Mesenchymal stem cell (in vitro differentiated cells and primary cell): Measurements from ENCODE around the gene DHRS7C.

Experiments
- DNase-seq: peaks from one replicate; pipeline ENCODE4 v3.0.0-alpha.2; 2013
- H2AFZ ChIP-seq: one replicate; pipeline ENCODE4 v1.6.1; 2013; ENCODE audit warnings: low read depth, mild to moderate bottlenecking, control low read depth, inconsistent platforms, low read length, moderate library complexity
- H2AK5ac ChIP-seq: 2 replicates; pipeline ENCODE4 v1.6.1; 2013; ENCODE audit warnings: low read length, moderate library complexity, mild to moderate bottlenecking, inconsistent platforms; ENCODE audit not compliant: severe bottlenecking
- H2BK120ac ChIP-seq: one replicate; pipeline ENCODE4 v1.6.1; 2013; ENCODE audit warnings: low read depth, mild to moderate bottlenecking, inconsistent platforms, low read length, moderate library complexity
- H2BK12ac ChIP-seq, 2 experiments: one replicate each; pipeline ENCODE4 v1.6.1; 2013; ENCODE audit warnings: inconsistent platforms in 2 of 2, low read length in 2 of 2, mild to moderate bottlenecking in 2 of 2, moderate library complexity in 2 of 2, control low read depth in 1 of 2
- H2BK15ac ChIP-seq: one replicate; pipeline ENCODE4 v1.6.1; 2013; ENCODE audit warnings: mild to moderate bottlenecking, low read depth, inconsistent platforms; ENCODE audit not compliant: poor library complexity, severe bottlenecking
- H2BK5ac ChIP-seq: 2 replicates; pipeline ENCODE4 v1.6.1; 2013; ENCODE audit warnings: low read depth, mild to moderate bottlenecking, low read length, control low read depth, inconsistent platforms; ENCODE audit not compliant: poor library complexity, severe bottlenecking
- H3K14ac ChIP-seq, 2 experiments: one replicate each; pipeline ENCODE4 v1.6.1; 2013; ENCODE audit warnings: inconsistent platforms in 2 of 2, low read length in 2 of 2, control low read depth in 1 of 2, mild to moderate bottlenecking in 1 of 2, moderate library complexity in 1 of 2
- H3K18ac ChIP-seq, 2 experiments: one replicate each; pipeline ENCODE4 v1.6.1; 2013; ENCODE audit warnings: inconsistent platforms in 2 of 2, low read length in 2 of 2, control low read depth in 1 of 2, low read depth in 1 of 2, mild to moderate bottlenecking in 1 of 2
- H3K23ac ChIP-seq, 2 experiments: one replicate each; pipeline ENCODE4 v1.6.1; 2013; ENCODE audit warnings: inconsistent platforms in 2 of 2, low read length in 2 of 2, mild to moderate bottlenecking in 2 of 2, moderate library complexity in 2 of 2, control low read depth in 1 of 2
- H3K27ac ChIP-seq: 2 replicates; pipeline ENCODE4 v1.5.1; 2013; ENCODE audit warnings: mild to moderate bottlenecking, moderate library complexity, low read length, control low read depth, inconsistent platforms; ENCODE audit not compliant: poor library complexity, severe bottlenecking
- H3K27me3 ChIP-seq, 2 experiments: 2 replicates each; pipeline versions ENCODE4 v1.6.1 to v1.7.0; 2013; ENCODE audit warnings: low read length in 2 of 2, mild to moderate bottlenecking in 2 of 2, moderate library complexity in 2 of 2, control low read depth in 1 of 2, inconsistent platforms in 1 of 2; ENCODE audit not compliant: control insufficient read depth in 1 of 2, insufficient read depth in 1 of 2
- H3K36me3 ChIP-seq, 2 experiments: 2 replicates each; pipeline versions ENCODE4 v1.6.1 to v1.7.0; 2013; ENCODE audit warnings: low read length in 2 of 2, control low read depth in 1 of 2, inconsistent platforms in 1 of 2, low read depth in 1 of 2, mild to moderate bottlenecking in 1 of 2; ENCODE audit not compliant: insufficient read depth in 2 of 2, control insufficient read depth in 1 of 2
- H3K4ac ChIP-seq, 2 experiments: one replicate each; pipeline ENCODE4 v1.6.1; 2013; ENCODE audit warnings: inconsistent platforms in 2 of 2, low read length in 2 of 2, mild to moderate bottlenecking in 2 of 2, moderate library complexity in 2 of 2, control low read depth in 1 of 2, low read depth in 1 of 2
- H3K4me1 ChIP-seq: 2 replicates; pipeline ENCODE4 v1.6.1; 2013; ENCODE audit warnings: low read depth, low read length, control low read depth; ENCODE audit not compliant: control insufficient read depth, insufficient read depth
- H3K4me2 ChIP-seq: 2 replicates; pipeline ENCODE4 v1.6.1; 2013; ENCODE audit warnings: low read length, mild to moderate bottlenecking, inconsistent platforms; ENCODE audit not compliant: poor library complexity, severe bottlenecking
- H3K4me3 ChIP-seq, 2 experiments: 2 replicates each; pipeline versions ENCODE4 v1.5.1 to v1.7.0; 2013; ENCODE audit warnings: low read length in 2 of 2, mild to moderate bottlenecking in 2 of 2, control low read depth in 1 of 2, low read depth in 1 of 2; ENCODE audit not compliant: insufficient read depth in 1 of 2
- H3K79me1 ChIP-seq: replicated peaks from 2 replicates; pipeline ENCODE4 v1.6.1; 2013; ENCODE audit warnings: mild to moderate bottlenecking, control low read depth, low read length, inconsistent platforms; ENCODE audit not compliant: poor library complexity, severe bottlenecking
- H3K9ac ChIP-seq: 2 replicates; pipeline ENCODE4 v1.7.0; 2013; ENCODE audit warnings: mild to moderate bottlenecking, low read length, moderate library complexity
- H3K9me3 ChIP-seq: 2 replicates; pipeline ENCODE4 v1.7.0; 2013; ENCODE audit warnings: mild to moderate bottlenecking, low read length; ENCODE audit not compliant: control insufficient read depth
- H4K8ac ChIP-seq: one replicate; pipeline ENCODE4 v1.6.1; 2013; ENCODE audit warnings: inconsistent platforms, mild to moderate bottlenecking, low read length, moderate library complexity
- H4K91ac ChIP-seq: one replicate; pipeline ENCODE4 v1.6.1; 2013; ENCODE audit warnings: mild to moderate bottlenecking, low read length, inconsistent platforms
- WGBS: methylation state at CpG from one replicate; pipeline ENCODE4 v1.1.7; 2013; ENCODE audit warnings: mixed read lengths; 5-methylcytosine and 5-hydroxymethylcytosine counted together

The DHRS7C gene

GRCh38 chr17:9825641-9826150, 34.3 kb upstream of the DHRS7C start, which contains the start of gene GLP2R:
Gene GLP2R (plus strand): TSS chr17:9825924. CDS start chr17:9826064, 140 bp downstream.
- Histone ChIP-seq H3K79me1 (no peaks in the 10 kb centered on the region), H3K4me1 (peaks cover 5% of the 10 kb centered on the region), H3K14ac (no peak within 1 kb of the TSS), H4K8ac (no peak within 1 kb of the TSS), H2AFZ (no peak within 1 kb of the TSS), H3K4ac (no peak within 1 kb of the TSS), H2BK15ac (no peak within 1 kb of the TSS), H3K23ac (no peak within 1 kb of the TSS), H3K4me3 (no peak within 1 kb of the TSS), H3K18ac (no peak within 1 kb of the TSS), H3K4me2 (no peak within 1 kb of the TSS), H3K9ac (no peak within 1 kb of the TSS), H3K9me3 (no peaks in the 10 kb centered on the region), H2AK5ac (no peak within 1 kb of the TSS), H2BK120ac (no peak within 1 kb of the TSS), H3K27me3 (peaks cover 0 to 34% of the 10 kb centered on the region in 2 experiments), H3K36me3 (no peaks in the 10 kb centered on the region), H2BK5ac (no peak within 1 kb of the TSS), H3K27ac (no peak within 1 kb of the TSS), H4K91ac (no peak within 1 kb of the TSS), H2BK12ac (no peak within 1 kb of the TSS)
- no peak for DNase-seq
- 83% methylated on average over 21 of the region's 21 CpGs for WGBS

GRCh38 chr17:9824797-9825338, 33.5 kb upstream of the DHRS7C start:
- Histone ChIP-seq H2BK120ac (no peak overlapping the region), H3K27me3 (peaks cover 0 to 26% of the 10 kb centered on the region in 2 experiments), H3K27ac (no peak overlapping the region), H3K14ac (no peak overlapping the region), H2AFZ (no peak overlapping the region), H3K4me2 (no peak overlapping the region), H2AK5ac (no peak overlapping the region), H3K4ac (no peak overlapping the region), H3K4me3 (no peak overlapping the region), H4K8ac (no peak overlapping the region), H2BK12ac (no peak overlapping the region), H2BK15ac (no peak overlapping the region), H3K4me1 (peaks cover 5% of the 10 kb centered on the region), H3K9me3 (no peaks in the 10 kb centered on the region), H3K36me3 (no peaks in the 10 kb centered on the region), H3K79me1 (no peaks in the 10 kb centered on the region), H3K9ac (no peak overlapping the region), H3K23ac (no peak overlapping the region), H3K18ac (no peak overlapping the region), H4K91ac (no peak overlapping the region), H2BK5ac (no peak overlapping the region)
- no peak for DNase-seq
- 92% methylated on average over 7 of the region's 8 CpGs for WGBS

DNA sequence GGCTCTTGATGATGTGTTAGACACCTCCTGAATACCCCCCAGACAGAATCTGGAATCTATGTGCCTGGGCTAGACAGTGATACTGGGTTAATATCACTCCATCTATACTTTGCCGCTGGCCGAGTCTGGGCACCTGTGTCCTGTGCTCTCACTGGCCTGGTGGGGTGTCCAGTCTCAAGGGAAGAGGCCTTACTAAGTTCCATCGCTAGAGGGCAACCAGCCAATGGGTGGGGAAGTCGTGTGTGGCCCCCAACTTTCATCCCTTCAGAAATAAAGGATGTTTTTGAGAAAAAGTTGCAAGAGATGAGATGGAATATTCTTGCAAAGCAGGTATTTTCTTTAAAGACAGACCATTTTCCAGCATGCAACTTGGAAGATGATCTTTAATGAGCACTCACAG, 32.7 kb upstream of the DHRS7C start:
- no peak overlapping the region for H3K23ac ChIP-seq
- H2BK120ac ChIP-seq: no peak overlapping the region
- no peak overlapping the region for H4K91ac ChIP-seq
- no peak overlapping the region for H4K8ac ChIP-seq
- H3K9ac ChIP-seq: no peak overlapping the region
- no peak overlapping the region for H3K18ac ChIP-seq
- H3K36me3 ChIP-seq: no peaks in the 10 kb centered on the region
- H2BK12ac ChIP-seq: no peak overlapping the region
- no peak overlapping the region for H3K4me2 ChIP-seq
- H3K9me3 ChIP-seq: no peaks in the 10 kb centered on the region
- 51% methylated on average over 4 of the region's 4 CpGs for WGBS
- H2AFZ ChIP-seq: no peak overlapping the region
- peaks cover 0 to 23% of the 10 kb centered on the region in 2 experiments for H3K27me3 ChIP-seq
- H3K27ac ChIP-seq: no peak overlapping the region
- H2BK5ac ChIP-seq: no peak overlapping the region
- no peak overlapping the region for H2BK15ac ChIP-seq
- no peak overlapping the region for H3K14ac ChIP-seq
- no peak overlapping the region for H2AK5ac ChIP-seq
- no peak for DNase-seq
- peaks cover 5% of the 10 kb centered on the region for H3K4me1 ChIP-seq
- no peak overlapping the region for H3K4ac ChIP-seq
- no peak overlapping the region for H3K4me3 ChIP-seq
- no peaks in the 10 kb centered on the region for H3K79me1 ChIP-seq

GRCh38 chr17:9821921-9822320, 30.5 kb upstream of the DHRS7C start, which contains the start of gene GSG1L2:
Gene GSG1L2 (minus strand): TSS chr17:9822079. CDS start chr17:9822071, 8 bp downstream.
- H2BK12ac ChIP-seq: peak within 1 kb of the TSS in 1 of 2 experiments; percentile 59
- peaks cover 5% of the 10 kb centered on the region for H3K4me1 ChIP-seq
- H3K14ac ChIP-seq: peak within 1 kb of the TSS in 1 of 2 experiments; percentile 93
- H3K4me3 ChIP-seq: no peak within 1 kb of the TSS
- H2AK5ac ChIP-seq: no peak within 1 kb of the TSS
- no peak for DNase-seq
- H3K9me3 ChIP-seq: no peaks in the 10 kb centered on the region
- H3K9ac ChIP-seq: no peak within 1 kb of the TSS
- H3K4ac ChIP-seq: peak within 1 kb of the TSS in 1 of 2 experiments; percentile 21
- WGBS: 88% methylated on average over 15 of the region's 15 CpGs
- H3K18ac ChIP-seq: peak within 1 kb of the TSS in 1 of 2 experiments; percentile 49
- H2BK15ac ChIP-seq: no peak within 1 kb of the TSS
- H3K23ac ChIP-seq: peak within 1 kb of the TSS in 1 of 2 experiments; percentile 63
- H2BK120ac ChIP-seq: no peak within 1 kb of the TSS
- H3K79me1 ChIP-seq: no peaks in the 10 kb centered on the region
- peak within 1 kb of the TSS; percentile 32 for H4K8ac ChIP-seq
- H4K91ac ChIP-seq: peak within 1 kb of the TSS; percentile 27
- H2AFZ ChIP-seq: no peak within 1 kb of the TSS
- no peak within 1 kb of the TSS for H3K4me2 ChIP-seq
- no peak within 1 kb of the TSS for H2BK5ac ChIP-seq
- no peaks in the 10 kb centered on the region for H3K36me3 ChIP-seq
- H3K27me3 ChIP-seq: peaks cover 0 to 22% of the 10 kb centered on the region in 2 experiments
- H3K27ac ChIP-seq: no peak within 1 kb of the TSS
